Lower leg skin (tissue), 4 donors: ENCODE results near the gene MMP2. TPM values are rescaled to one million over a fixed set of nuclear protein-coding genes. Genes with fewer than 3 reads are reported as not detected.

Experiments
- DNase-seq, 2 donors: peaks; one replicate each; pipeline ENCODE4 v3.0.0-alpha.2; 2019; ENCODE audit warnings: low spot score in 2 of 2
- H3K4me3 ChIP-seq: fragments of 200-600 bp; sonication (generic); 2 replicates; pipeline ENCODE4 v1.5.1; 2017; ENCODE audit warnings: mild to moderate bottlenecking, low read depth; ENCODE audit not compliant: poor library complexity, severe bottlenecking
- CTCF ChIP-seq, 3 donors: fragments of 450-650 bp; IDR thresholded peaks; one replicate each; pipeline ENCODE4 v1.5.1; 2016; ENCODE audit warnings: antibody characterized with exemption in 3 of 3, mild to moderate bottlenecking in 3 of 3, moderate library complexity in 2 of 3
- POLR2A ChIP-seq, 2 donors: fragments of 450-650 bp; IDR thresholded peaks; one replicate each; pipeline ENCODE4 v1.6.1; 2016 to 2017; ENCODE audit warnings: antibody characterized with exemption in 2 of 2, mild to moderate bottlenecking in 1 of 2, moderate library complexity in 1 of 2
- WGBS, 2 donors: methylation state at CpG; one replicate each; pipeline ENCODE4 v1.1.5; 2018; 5-methylcytosine and 5-hydroxymethylcytosine counted together
- intact Hi-C: fragments of 100-400 bp; cut with DNase I; formaldehyde crosslinking; loops from one replicate; pipeline ENCODE4 v1.15.0; 2023; ENCODE audit warnings: low total_unique reads
- total RNA-seq, 4 donors: library from RNA; depleted of rRNA; stranded (reverse); fragments of >200 nt; gene quantifications; one replicate each; pipeline ENCODE4 v1.1.0, GENCODE V29; 2016

The MMP2 gene
- total RNA-seq, 4 donors from 2014 or later, result 152 to 516 (median 223) TPM

DNA sequence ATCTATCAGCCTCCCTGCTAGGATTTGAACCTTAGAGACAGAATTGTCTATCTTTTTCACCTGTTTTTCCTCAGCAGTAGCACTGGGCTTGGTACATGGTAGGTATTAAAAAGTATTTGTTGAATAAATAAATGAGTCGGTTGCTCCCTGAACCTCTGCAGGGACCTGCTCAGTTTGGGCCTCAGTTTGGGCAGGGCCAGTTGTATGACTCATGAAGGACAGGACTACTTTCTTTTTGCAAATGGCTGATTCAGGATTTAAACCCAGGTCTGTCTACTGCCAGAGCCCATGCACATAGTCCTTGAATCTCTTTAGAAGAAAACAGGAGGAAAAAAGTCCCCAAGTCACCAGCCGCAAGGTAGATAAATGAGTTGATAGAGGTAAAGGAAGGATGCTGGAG, 3.1 kb downstream of the MMP2 start:
- intact Hi-C loops, result no loop called here
- 63 to 70% methylated on average over 2 of the region's 2 CpGs for WGBS, 2 donors
- DNase-seq, result no peak
- no peak overlapping the region for H3K4me3 ChIP-seq
- no peak for TF ChIP-seq POLR2A (IDR thresholded peaks at IDR 0.05)
- TF ChIP-seq CTCF (IDR thresholded peaks at IDR 0.05), result no peak

GRCh38 chr16:55487048-55487803, 8.2 kb downstream of the MMP2 start:
- TF ChIP-seq POLR2A (IDR thresholded peaks at IDR 0.05) (no peak), CTCF (IDR thresholded peaks at IDR 0.05) (no peak)
- peak; percentile 83 to 94 for DNase-seq
- 67 to 74% methylated on average over 13 of the region's 13 CpGs for WGBS, 2 donors
- no peak overlapping the region for H3K4me3 ChIP-seq
- intact Hi-C loops, result no loop called here

DNA sequence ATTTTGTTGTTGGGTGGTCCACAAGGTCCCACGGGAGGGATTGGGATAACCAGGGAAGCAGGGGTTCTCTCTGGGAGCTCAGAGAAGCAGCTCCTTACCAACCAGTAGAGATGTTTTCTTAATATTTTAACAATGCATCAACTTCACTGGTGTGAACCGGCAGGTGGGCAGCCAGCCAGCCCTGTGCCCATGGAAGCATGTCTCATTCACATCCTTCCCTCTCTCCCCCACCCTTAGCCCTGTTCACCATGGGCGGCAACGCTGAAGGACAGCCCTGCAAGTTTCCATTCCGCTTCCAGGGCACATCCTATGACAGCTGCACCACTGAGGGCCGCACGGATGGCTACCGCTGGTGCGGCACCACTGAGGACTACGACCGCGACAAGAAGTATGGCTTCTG, 9.3 kb downstream of the MMP2 start:
- intact Hi-C loops, result no loop called here
- no peak overlapping the region for H3K4me3 ChIP-seq
- TF ChIP-seq POLR2A (IDR thresholded peaks at IDR 0.05) (no peak), CTCF (IDR thresholded peaks at IDR 0.05) (no peak)
- 84 to 85% methylated on average over 12 of the region's 12 CpGs for WGBS, 2 donors
- DNase-seq, result peak in 1 of 2 donors; percentile 81

DNA sequence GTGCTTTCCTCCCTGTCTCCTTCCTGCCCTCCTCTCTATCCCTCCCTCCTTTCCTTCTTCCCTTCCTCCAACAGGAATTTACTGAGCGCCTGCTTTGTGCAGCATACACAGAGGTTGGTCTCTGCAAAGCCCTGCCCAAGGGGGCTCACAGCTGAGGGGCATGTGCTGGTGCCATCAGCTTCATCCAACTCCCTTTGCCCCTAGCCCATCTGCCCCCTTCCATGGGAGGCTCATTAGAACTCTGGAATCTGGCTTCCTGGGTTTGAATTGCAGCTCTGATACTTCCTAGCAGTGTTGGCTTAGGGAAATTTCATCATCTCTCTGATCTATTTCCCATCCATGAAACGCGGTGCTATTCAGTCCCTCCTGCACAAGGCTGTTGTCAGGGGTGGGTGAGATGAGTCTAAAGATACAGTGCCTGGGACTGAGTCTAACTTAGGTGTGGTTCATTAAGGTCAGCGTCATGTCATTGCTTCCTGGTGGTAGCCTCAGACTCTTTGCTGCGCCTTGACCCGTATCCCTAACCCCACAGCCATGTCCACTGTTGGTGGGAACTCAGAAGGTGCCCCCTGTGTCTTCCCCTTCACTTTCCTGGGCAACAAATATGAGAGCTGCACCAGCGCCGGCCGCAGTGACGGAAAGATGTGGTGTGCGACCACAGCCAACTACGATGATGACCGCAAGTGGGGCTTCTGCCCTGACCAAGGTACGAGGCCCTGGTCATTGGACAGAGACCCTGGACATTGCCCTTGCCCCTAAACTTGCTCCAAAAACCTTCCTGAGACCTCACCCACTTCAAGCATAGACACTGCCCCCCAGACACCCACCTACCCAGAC, 10.3 kb downstream of the MMP2 start:
- WGBS, 2 donors, result 93% methylated on average over 14 of the region's 14 CpGs
- H3K4me3 ChIP-seq, result no peak overlapping the region
- intact Hi-C loops, result no loop called here
- peak in 1 of 2 donors; percentile 73 for DNase-seq
- no peak for TF ChIP-seq CTCF (IDR thresholded peaks at IDR 0.05)

GRCh38 chr16:55489956-55490265, 10.9 kb downstream of the MMP2 start:
- 100% methylated on average over 2 of the region's 2 CpGs for WGBS, 2 donors
- peak in 1 of 2 donors; percentile 72 for DNase-seq
- intact Hi-C loops, result no loop called here
- TF ChIP-seq CTCF (IDR thresholded peaks at IDR 0.05), result no peak
- TF ChIP-seq POLR2A (IDR thresholded peaks at IDR 0.05), result no peak
- no peak overlapping the region for H3K4me3 ChIP-seq
